Thyroid gland (tissue), 4 donors: Measurements from ENCODE around the gene MBD3L5. TPM values are rescaled to one million over a fixed set of nuclear protein-coding genes. Genes with fewer than 3 reads are reported as not detected.
"Not testable (repeated sequence)": the region's sequence is repeated elsewhere in the genome, so short reads cannot be mapped to it uniquely, and the experiment has no call there.

Source experiments
- DNase-seq, 2 donors: peaks; one replicate each; pipeline ENCODE4 v3.0.0-alpha.2; 2019
- H3K27ac ChIP-seq, 3 donors: fragments of 200-600 bp; sonication (generic); 1 replicate in 2 of 3; 2 replicates in 1 of 3; pipeline ENCODE4 v1.5.1; 2016 to 2019; ENCODE audit warnings: mild to moderate bottlenecking in 1 of 3, moderate library complexity in 1 of 3
- H3K27me3 ChIP-seq: fragments of 200-600 bp; sonication (generic); one replicate; pipeline ENCODE4 v1.5.1; 2019
- H3K36me3 ChIP-seq, 2 donors: fragments of 200-600 bp; sonication (generic); one replicate each; pipeline ENCODE4 v1.5.1; 2016 to 2019
- H3K4me1 ChIP-seq, 2 donors: fragments of 200-600 bp; sonication (generic); one replicate each; pipeline ENCODE4 v1.5.1; 2017 to 2019
- H3K4me3 ChIP-seq, 3 donors: fragments of 200-600 bp; sonication (generic); replicated peaks in 1 of 3; 1 replicate in 2 of 3; 2 replicates in 1 of 3; pipeline ENCODE4 v1.5.1; 2016; ENCODE audit warnings: mild to moderate bottlenecking in 1 of 3
- H3K9me3 ChIP-seq: fragments of 200-600 bp; sonication (generic); one replicate; pipeline ENCODE4 v1.5.1; 2017
- POLR2A ChIP-seq, 2 donors: fragments of 450-650 bp; IDR thresholded peaks; one replicate each; pipeline ENCODE4 v1.6.1; 2017; ENCODE audit warnings: antibody characterized with exemption in 2 of 2, mild to moderate bottlenecking in 2 of 2, moderate library complexity in 1 of 2
- WGBS, 2 donors: methylation state at CpG; one replicate each; pipeline ENCODE4 v1.1.5; 2017; 5-methylcytosine and 5-hydroxymethylcytosine counted together
- intact Hi-C: fragments of 100-400 bp; cut with DNase I; formaldehyde crosslinking; loops from one replicate; pipeline ENCODE4 v1.15.1; 2023
- total RNA-seq, 4 donors: library from RNA; depleted of rRNA; stranded (reverse); fragments of >200 nt; gene quantifications; one replicate each; pipeline ENCODE4 v1.2.3, GENCODE V29; 2016
- TF ChIP-seq, protein P1 (sequence below), 6 experiments: fragments of 200-600 bp in 3 of 6; fragments of 450-650 bp in 3 of 6; sonication (generic) in 3 of 6; IDR thresholded peaks; one replicate each; pipeline ENCODE4 v1.5.1; 2016 to 2019; ENCODE audit warnings: antibody characterized with exemption in 6 of 6, mild to moderate bottlenecking in 2 of 6, inconsistent platforms in 1 of 6, moderate library complexity in 1 of 6

Gene MBD3L5
- total RNA-seq, 4 donors from 2014 or later, result not detected

GRCh38 chr19:7006135-7006704 is 24.2 kb upstream of the MBD3L5 start:
- TF ChIP-seq, protein P1, sequence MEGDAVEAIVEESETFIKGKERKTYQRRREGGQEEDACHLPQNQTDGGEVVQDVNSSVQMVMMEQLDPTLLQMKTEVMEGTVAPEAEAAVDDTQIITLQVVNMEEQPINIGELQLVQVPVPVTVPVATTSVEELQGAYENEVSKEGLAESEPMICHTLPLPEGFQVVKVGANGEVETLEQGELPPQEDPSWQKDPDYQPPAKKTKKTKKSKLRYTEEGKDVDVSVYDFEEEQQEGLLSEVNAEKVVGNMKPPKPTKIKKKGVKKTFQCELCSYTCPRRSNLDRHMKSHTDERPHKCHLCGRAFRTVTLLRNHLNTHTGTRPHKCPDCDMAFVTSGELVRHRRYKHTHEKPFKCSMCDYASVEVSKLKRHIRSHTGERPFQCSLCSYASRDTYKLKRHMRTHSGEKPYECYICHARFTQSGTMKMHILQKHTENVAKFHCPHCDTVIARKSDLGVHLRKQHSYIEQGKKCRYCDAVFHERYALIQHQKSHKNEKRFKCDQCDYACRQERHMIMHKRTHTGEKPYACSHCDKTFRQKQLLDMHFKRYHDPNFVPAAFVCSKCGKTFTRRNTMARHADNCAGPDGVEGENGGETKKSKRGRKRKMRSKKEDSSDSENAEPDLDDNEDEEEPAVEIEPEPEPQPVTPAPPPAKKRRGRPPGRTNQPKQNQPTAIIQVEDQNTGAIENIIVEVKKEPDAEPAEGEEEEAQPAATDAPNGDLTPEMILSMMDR (IDR thresholded peaks at IDR 0.05), result no peak
- no peak for TF ChIP-seq POLR2A (IDR thresholded peaks at IDR 0.05)
- no peaks in the 10 kb centered on the region for H3K4me1 ChIP-seq
- intact Hi-C loops, result no loop called here
- no peak overlapping the region for H3K4me3 ChIP-seq
- no peaks in the 10 kb centered on the region for H3K9me3 ChIP-seq
- no peaks in the 10 kb centered on the region for H3K36me3 ChIP-seq
- H3K27ac ChIP-seq, result no peak overlapping the region
- H3K27me3 ChIP-seq, result no peaks in the 10 kb centered on the region
- 85 to 90% methylated on average over 11 of the region's 11 CpGs for WGBS, 2 donors
- no peak for DNase-seq

GRCh38 chr19:7007859-7008258 is 22.5 kb upstream of the MBD3L5 start:
- intact Hi-C loops, result no loop called here
- no peaks in the 10 kb centered on the region for H3K36me3 ChIP-seq
- H3K4me1 ChIP-seq, result no peaks in the 10 kb centered on the region
- TF ChIP-seq, protein P1 (IDR thresholded peaks at IDR 0.05), result no peak
- TF ChIP-seq POLR2A (IDR thresholded peaks at IDR 0.05), result no peak
- H3K27me3 ChIP-seq, result no peaks in the 10 kb centered on the region
- H3K27ac ChIP-seq, result no peak overlapping the region
- DNase-seq, result no peak
- WGBS, 2 donors, result 57 to 64% methylated on average over 4 of the region's 4 CpGs
- no peaks in the 10 kb centered on the region for H3K9me3 ChIP-seq
- H3K4me3 ChIP-seq, result no peak overlapping the region

- no peak overlapping the region for H3K27ac ChIP-seq
- no peaks in the 10 kb centered on the region for H3K9me3 ChIP-seq
- no peak for DNase-seq
- no peak overlapping the region for H3K4me3 ChIP-seq
- H3K27me3 ChIP-seq, result no peaks in the 10 kb centered on the region
- no peaks in the 10 kb centered on the region for H3K4me1 ChIP-seq
- WGBS, 2 donors, result 86 to 87% methylated on average over 11 to 12 of the region's 12 CpGs
- no peak for TF ChIP-seq POLR2A (IDR thresholded peaks at IDR 0.05)
- TF ChIP-seq, protein P1 (IDR thresholded peaks at IDR 0.05), result no peak
- no peaks in the 10 kb centered on the region for H3K36me3 ChIP-seq
- intact Hi-C loops, result no loop called here
Observed at GRCh38 chr19:7010722-7011593, 19.4 kb upstream of the MBD3L5 start.

DNA sequence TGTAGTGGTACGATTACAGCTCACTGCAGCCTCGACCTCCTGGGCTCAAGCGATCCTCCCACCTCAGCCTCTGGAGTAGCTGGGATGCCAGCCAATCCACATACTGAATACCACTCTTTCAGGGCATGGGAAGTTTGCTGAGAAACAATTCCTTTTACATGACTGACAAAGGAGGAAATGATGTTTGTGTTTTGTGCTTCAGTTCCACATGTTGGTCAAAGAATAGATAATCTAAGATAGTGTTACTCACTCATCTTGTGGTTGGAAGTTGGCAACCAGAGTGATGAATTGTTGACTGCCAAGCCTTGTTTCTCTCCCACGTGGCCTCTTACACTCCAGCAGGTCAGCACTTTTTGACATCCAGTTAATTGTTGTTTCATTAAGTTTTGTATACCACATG is 16.7 kb upstream of the MBD3L5 start:
- H3K27me3 ChIP-seq, result no peaks in the 10 kb centered on the region
- TF ChIP-seq, protein P1 (IDR thresholded peaks at IDR 0.05), result no peak
- no peak for TF ChIP-seq POLR2A (IDR thresholded peaks at IDR 0.05)
- no peak overlapping the region for H3K4me3 ChIP-seq
- no peak overlapping the region for H3K27ac ChIP-seq
- no peaks in the 10 kb centered on the region for H3K4me1 ChIP-seq
- DNase-seq, result no peak
- intact Hi-C loops, result no loop called here
- H3K36me3 ChIP-seq, result no peaks in the 10 kb centered on the region
- 76 to 77% methylated on average over 4 of the region's 4 CpGs for WGBS, 2 donors
- no peaks in the 10 kb centered on the region for H3K9me3 ChIP-seq

GRCh38 chr19:7018828-7019227 is 11.6 kb upstream of the MBD3L5 start:
- 62 to 68% methylated on average over 6 of the region's 6 CpGs for WGBS, 2 donors
- no peaks in the 10 kb centered on the region for H3K36me3 ChIP-seq
- no peak overlapping the region for H3K4me3 ChIP-seq
- TF ChIP-seq, protein P1 (IDR thresholded peaks at IDR 0.05), result no peak
- TF ChIP-seq POLR2A (IDR thresholded peaks at IDR 0.05), result no peak
- no peaks in the 10 kb centered on the region for H3K9me3 ChIP-seq
- intact Hi-C loops, result no loop called here
- DNase-seq, result no peak
- no peaks in the 10 kb centered on the region for H3K27me3 ChIP-seq
- no peak overlapping the region for H3K27ac ChIP-seq
- no peaks in the 10 kb centered on the region for H3K4me1 ChIP-seq

GRCh38 chr19:7021331-7021730 is 9.0 kb upstream of the MBD3L5 start, which contains the start of gene MBD3L2B:
TSS of gene MBD3L2B (minus strand) at chr19:7021431. CDS start at chr19:7021397, 34 bp downstream.
- H3K4me1 ChIP-seq, H3K9me3 ChIP-seq, H3K36me3 ChIP-seq, H3K27ac ChIP-seq, DNase-seq, H3K27me3 ChIP-seq, intact Hi-C loops, H3K4me3 ChIP-seq: not testable (repeated sequence)
- no CpG with 5 or more reads among the region's 6 CpGs for WGBS, 2 donors

DNA sequence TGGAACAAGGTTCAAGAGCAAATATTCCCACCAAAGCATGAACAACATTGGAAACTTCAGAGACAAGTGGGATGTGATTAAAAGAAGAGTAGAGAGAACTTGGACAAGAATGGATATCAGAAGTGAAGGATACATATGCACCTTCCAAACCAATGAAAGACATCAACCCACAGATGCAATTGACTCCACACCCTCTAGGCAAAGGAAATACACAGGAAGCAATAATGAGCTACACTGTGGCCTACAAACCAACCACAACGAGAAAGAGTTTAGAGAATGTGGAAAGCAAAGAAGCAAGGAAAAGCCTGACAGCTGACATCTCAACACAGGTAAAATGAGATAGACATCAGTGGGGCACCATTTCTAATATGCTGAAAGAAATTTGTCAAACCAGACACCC is 1.6 kb upstream of the MBD3L5 start:
- intact Hi-C loops, H3K4me1 ChIP-seq, H3K36me3 ChIP-seq, H3K27me3 ChIP-seq, H3K27ac ChIP-seq, H3K4me3 ChIP-seq, H3K9me3 ChIP-seq, DNase-seq: not testable (repeated sequence)
- no CpG with 5 or more reads among the region's 1 CpG for WGBS, 2 donors
